ENCODE results near the gene COL1A1.

DNA sequence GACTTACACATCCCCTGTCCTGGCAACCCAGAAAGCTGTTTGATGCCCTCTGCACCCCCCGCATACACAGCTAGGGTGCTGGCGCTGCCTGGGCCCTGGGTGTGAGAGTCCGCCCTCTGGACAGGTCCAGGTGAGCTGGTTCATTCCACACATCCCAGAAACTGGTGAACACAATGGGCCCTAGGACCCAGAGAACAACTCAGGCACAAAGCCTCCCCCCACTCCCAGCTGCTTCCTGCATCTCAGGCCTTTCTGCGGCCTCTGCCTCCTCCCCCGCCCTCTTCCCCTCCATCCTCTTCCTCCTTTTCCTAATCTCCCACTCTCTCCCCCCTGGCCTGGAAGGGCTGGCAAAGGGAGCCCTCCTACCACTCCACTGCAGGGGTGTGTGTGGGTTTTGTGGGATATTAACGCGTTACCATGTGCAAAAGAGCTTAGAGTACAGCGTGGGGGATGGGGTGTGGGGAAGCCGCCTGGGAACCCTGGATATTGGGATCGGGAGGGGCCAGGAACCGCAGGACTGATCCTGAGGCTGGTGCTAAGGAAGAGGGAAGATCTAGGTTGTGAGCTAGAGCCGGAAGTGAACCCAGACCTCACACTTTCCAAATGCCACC lies 49.4 kb downstream of the COL1A1 start:
- TF ChIP-seq, protein P1, sequence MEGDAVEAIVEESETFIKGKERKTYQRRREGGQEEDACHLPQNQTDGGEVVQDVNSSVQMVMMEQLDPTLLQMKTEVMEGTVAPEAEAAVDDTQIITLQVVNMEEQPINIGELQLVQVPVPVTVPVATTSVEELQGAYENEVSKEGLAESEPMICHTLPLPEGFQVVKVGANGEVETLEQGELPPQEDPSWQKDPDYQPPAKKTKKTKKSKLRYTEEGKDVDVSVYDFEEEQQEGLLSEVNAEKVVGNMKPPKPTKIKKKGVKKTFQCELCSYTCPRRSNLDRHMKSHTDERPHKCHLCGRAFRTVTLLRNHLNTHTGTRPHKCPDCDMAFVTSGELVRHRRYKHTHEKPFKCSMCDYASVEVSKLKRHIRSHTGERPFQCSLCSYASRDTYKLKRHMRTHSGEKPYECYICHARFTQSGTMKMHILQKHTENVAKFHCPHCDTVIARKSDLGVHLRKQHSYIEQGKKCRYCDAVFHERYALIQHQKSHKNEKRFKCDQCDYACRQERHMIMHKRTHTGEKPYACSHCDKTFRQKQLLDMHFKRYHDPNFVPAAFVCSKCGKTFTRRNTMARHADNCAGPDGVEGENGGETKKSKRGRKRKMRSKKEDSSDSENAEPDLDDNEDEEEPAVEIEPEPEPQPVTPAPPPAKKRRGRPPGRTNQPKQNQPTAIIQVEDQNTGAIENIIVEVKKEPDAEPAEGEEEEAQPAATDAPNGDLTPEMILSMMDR (IDR thresholded peaks at IDR 0.05; ENCODE audit: low read length): no peak
- TF ChIP-seq EZH2 (IDR thresholded peaks at IDR 0.05; ENCODE audit: borderline replicate concordance, low read length): no peak

All from OCI-LY1 (cell line).